Trophoblast cell (in vitro differentiated cells and primary cell): ENCODE results near the gene DLGAP4.

Experiments
- DNase-seq, 2 donors: peaks; one replicate each; pipeline ENCODE4 v3.0.0-alpha.2; 2016
- H2AFZ ChIP-seq: 2 replicates; pipeline ENCODE4 v1.6.1; 2013; ENCODE audit warnings: low read length, moderate library complexity, mild to moderate bottlenecking; ENCODE audit not compliant: insufficient read depth, poor library complexity
- H2AK5ac ChIP-seq: 2 replicates; pipeline ENCODE4 v1.6.1; 2013; ENCODE audit warnings: mild to moderate bottlenecking, low read length
- H2BK120ac ChIP-seq: 2 replicates; pipeline ENCODE4 v1.6.1; 2013; ENCODE audit warnings: low read length, mild to moderate bottlenecking, moderate library complexity; ENCODE audit not compliant: insufficient read depth, poor library complexity
- H2BK12ac ChIP-seq: 2 replicates; pipeline ENCODE4 v1.6.1; 2013; ENCODE audit warnings: mild to moderate bottlenecking, low read length, moderate library complexity
- H2BK5ac ChIP-seq: 2 replicates; pipeline ENCODE4 v1.6.1; 2013; ENCODE audit warnings: low read length, low read depth, moderate library complexity, mild to moderate bottlenecking; ENCODE audit not compliant: poor library complexity
- H3K14ac ChIP-seq: 2 replicates; pipeline ENCODE4 v1.6.1; 2013; ENCODE audit warnings: mild to moderate bottlenecking, low read length
- H3K18ac ChIP-seq: 2 replicates; pipeline ENCODE4 v1.6.1; 2013; ENCODE audit warnings: mild to moderate bottlenecking, low read length
- H3K23ac ChIP-seq: 2 replicates; pipeline ENCODE4 v1.6.1; 2013; ENCODE audit warnings: low read length
- H3K27ac ChIP-seq: 2 replicates; pipeline ENCODE4 v1.5.1; 2013; ENCODE audit warnings: low read depth, mild to moderate bottlenecking, inconsistent platforms, low read length, moderate library complexity
- H3K27me3 ChIP-seq: 2 replicates; pipeline ENCODE4 v1.6.1; 2013; ENCODE audit warnings: inconsistent platforms, mild to moderate bottlenecking, low read length, moderate library complexity; ENCODE audit not compliant: insufficient read depth
- H3K36me3 ChIP-seq, 2 experiments: 1 replicate in 1 of 2; 2 replicates in 1 of 2; pipeline ENCODE4 v1.6.1; 2013; ENCODE audit warnings: low read length in 2 of 2, mild to moderate bottlenecking in 2 of 2, moderate library complexity in 1 of 2; ENCODE audit not compliant: insufficient read depth in 2 of 2, control insufficient read depth in 1 of 2
- H3K4ac ChIP-seq: 2 replicates; pipeline ENCODE4 v1.6.1; 2013; ENCODE audit warnings: low read depth, mild to moderate bottlenecking, low read length, moderate library complexity
- H3K4me1 ChIP-seq, 2 experiments: 1 replicate in 1 of 2; 2 replicates in 1 of 2; pipeline ENCODE4 v1.6.1; 2013; ENCODE audit warnings: low read length in 2 of 2, mild to moderate bottlenecking in 2 of 2, moderate library complexity in 1 of 2; ENCODE audit not compliant: insufficient read depth in 2 of 2, control insufficient read depth in 1 of 2
- H3K4me2 ChIP-seq: 2 replicates; pipeline ENCODE4 v1.6.1; 2013; ENCODE audit warnings: inconsistent platforms, mild to moderate bottlenecking, low read length, moderate library complexity
- H3K4me3 ChIP-seq: 2 replicates; pipeline ENCODE4 v1.5.1; 2013; ENCODE audit warnings: mild to moderate bottlenecking, low read depth, low read length, inconsistent platforms
- H3K79me1 ChIP-seq: one replicate; pipeline ENCODE4 v1.6.1; 2013; ENCODE audit warnings: low read length
- H3K79me2 ChIP-seq: 2 replicates; pipeline ENCODE4 v1.6.1; 2013; ENCODE audit warnings: low read length, mild to moderate bottlenecking; ENCODE audit not compliant: control insufficient read depth, insufficient read depth, poor library complexity
- H3K9ac ChIP-seq: 2 replicates; pipeline ENCODE4 v1.6.1; 2013; ENCODE audit warnings: mild to moderate bottlenecking, low read length
- H3K9me3 ChIP-seq: 2 replicates; pipeline ENCODE4 v1.6.1; 2013; ENCODE audit warnings: low read depth, mild to moderate bottlenecking, control low read depth, inconsistent platforms, low read length; ENCODE audit not compliant: insufficient read depth
- H4K12ac ChIP-seq: 2 replicates; pipeline ENCODE4 v1.6.1; 2013; ENCODE audit warnings: low read depth, mild to moderate bottlenecking, low read length, moderate library complexity
- H4K8ac ChIP-seq: 2 replicates; pipeline ENCODE4 v1.6.1; 2013; ENCODE audit warnings: low read depth, mild to moderate bottlenecking, low read length, moderate library complexity
- H4K91ac ChIP-seq: one replicate; pipeline ENCODE4 v1.6.1; 2013; ENCODE audit warnings: low read depth, mild to moderate bottlenecking, low read length, moderate library complexity
- WGBS: extraction: QIAGEN DNeasy Blood & Tissue Kit; methylation state at CpG from one replicate; pipeline ENCODE4 v1.1.7; 2013; ENCODE audit warnings: missing lambda C conversion rate; ENCODE audit not compliant: insufficient read length, insufficient coverage; ENCODE audit errors: extremely low coverage; 5-methylcytosine and 5-hydroxymethylcytosine counted together

DLGAP4 gene

GRCh38 chr20:36498386-36499179 is 192.4 kb downstream of the DLGAP4 start:
- Histone ChIP-seq H3K27ac (no peak overlapping the region), H2BK12ac (peak overlapping the region; percentile 2), H2AFZ (no peak overlapping the region), H3K9me3 (peaks cover 2% of the 10 kb centered on the region), H4K91ac (no peak overlapping the region), H3K36me3 (peaks cover 69 to 70% of the 10 kb centered on the region in 2 experiments), H3K79me2 (peaks cover 4% of the 10 kb centered on the region), H3K14ac (no peak overlapping the region), H3K23ac (no peak overlapping the region), H3K4me1 (peaks cover 28 to 34% of the 10 kb centered on the region in 2 experiments), H2BK120ac (no peak overlapping the region), H3K79me1 (no peaks in the 10 kb centered on the region), H2AK5ac (no peak overlapping the region), H3K4ac (no peak overlapping the region), H3K4me3 (no peak overlapping the region), H2BK5ac (no peak overlapping the region), H4K12ac (no peak overlapping the region), H3K27me3 (no peaks in the 10 kb centered on the region), H3K18ac (no peak overlapping the region), H3K4me2 (no peak overlapping the region), H3K9ac (no peak overlapping the region), H4K8ac (no peak overlapping the region)
- WGBS, result no CpG with 5 or more reads among the region's 14 CpGs
- peak; percentile 82 to 88 for DNase-seq

GRCh38 chr20:36499211-36499610 is 193.1 kb downstream of the DLGAP4 start:
- Histone ChIP-seq H4K91ac (no peak overlapping the region), H3K36me3 (peaks cover 65 to 70% of the 10 kb centered on the region in 2 experiments), H3K4me2 (no peak overlapping the region), H3K9me3 (peaks cover 2% of the 10 kb centered on the region), H2AK5ac (no peak overlapping the region), H3K4me3 (no peak overlapping the region), H3K4me1 (peaks cover 28 to 34% of the 10 kb centered on the region in 2 experiments), H3K9ac (no peak overlapping the region), H2AFZ (no peak overlapping the region), H3K79me1 (no peaks in the 10 kb centered on the region), H2BK5ac (no peak overlapping the region), H3K79me2 (peaks cover 4% of the 10 kb centered on the region), H3K27me3 (no peaks in the 10 kb centered on the region), H3K18ac (no peak overlapping the region), H2BK120ac (no peak overlapping the region), H3K27ac (no peak overlapping the region), H4K8ac (no peak overlapping the region), H4K12ac (no peak overlapping the region), H3K23ac (no peak overlapping the region), H2BK12ac (no peak overlapping the region), H3K14ac (no peak overlapping the region), H3K4ac (no peak overlapping the region)
- DNase-seq, result peak in 1 of 2 donors; percentile 37
- no CpG with 5 or more reads among the region's 26 CpGs for WGBS

- Histone ChIP-seq H4K91ac (no peak overlapping the region), H4K8ac (no peak overlapping the region), H4K12ac (no peak overlapping the region), H3K18ac (no peak overlapping the region), H3K4me2 (no peak overlapping the region), H2BK5ac (no peak overlapping the region), H2AK5ac (no peak overlapping the region), H3K79me1 (no peaks in the 10 kb centered on the region), H3K79me2 (peaks cover 4% of the 10 kb centered on the region), H2BK12ac (no peak overlapping the region), H3K9ac (no peak overlapping the region), H3K36me3 (peaks cover 67 to 73% of the 10 kb centered on the region in 2 experiments), H3K27me3 (no peaks in the 10 kb centered on the region), H2BK120ac (no peak overlapping the region), H3K4me1 (peaks cover 28 to 34% of the 10 kb centered on the region in 2 experiments), H3K4me3 (no peak overlapping the region), H3K27ac (no peak overlapping the region), H2AFZ (no peak overlapping the region), H3K14ac (no peak overlapping the region), H3K9me3 (peaks cover 2% of the 10 kb centered on the region), H3K4ac (no peak overlapping the region), H3K23ac (no peak overlapping the region)
- no CpG with 5 or more reads among the region's 31 CpGs for WGBS
- peak; percentile 91 to 95 for DNase-seq
Measured at GRCh38 chr20:36499723-36500501, 193.8 kb downstream of the DLGAP4 start.

GRCh38 chr20:36501367-36502006 is 195.3 kb downstream of the DLGAP4 start:
- H3K79me1 ChIP-seq, result no peaks in the 10 kb centered on the region
- H2BK5ac ChIP-seq, result no peak overlapping the region
- H3K36me3 ChIP-seq, result peaks cover 62 to 74% of the 10 kb centered on the region in 2 experiments
- no peak overlapping the region for H3K4me2 ChIP-seq
- no CpG with 5 or more reads among the region's 3 CpGs for WGBS
- H3K9ac ChIP-seq, result no peak overlapping the region
- no peak overlapping the region for H4K91ac ChIP-seq
- no peak overlapping the region for H2AFZ ChIP-seq
- no peak overlapping the region for H3K4ac ChIP-seq
- peaks cover 2% of the 10 kb centered on the region for H3K79me2 ChIP-seq
- H3K4me1 ChIP-seq, result peaks cover 19 to 24% of the 10 kb centered on the region in 2 experiments
- no peak overlapping the region for H3K18ac ChIP-seq
- H2AK5ac ChIP-seq, result no peak overlapping the region
- no peak overlapping the region for H2BK120ac ChIP-seq
- peaks cover 2% of the 10 kb centered on the region for H3K9me3 ChIP-seq
- H3K27ac ChIP-seq, result no peak overlapping the region
- H3K4me3 ChIP-seq, result no peak overlapping the region
- DNase-seq, result no peak
- H2BK12ac ChIP-seq, result no peak overlapping the region
- no peak overlapping the region for H3K14ac ChIP-seq
- no peaks in the 10 kb centered on the region for H3K27me3 ChIP-seq
- no peak overlapping the region for H4K8ac ChIP-seq
- H4K12ac ChIP-seq, result no peak overlapping the region
- H3K23ac ChIP-seq, result no peak overlapping the region
